HTERT RPE-1 (cell line): ENCODE data around the gene PRR15L.
"Not testable (repeated sequence)": the region's sequence is repeated elsewhere in the genome, so short reads cannot be mapped to it uniquely, and the experiment has no call there.

Source experiments
- in situ Hi-C: fragments of 300-500 bp; cut with MboI; formaldehyde crosslinking; loops from 4 replicates; pipeline ENCODE4 v1.14.3; 2020; ENCODE audit warnings: low sequenced_read_pairs

The PRR15L gene

GRCh38 chr17:47941246-47942095 lies 16.2 kb downstream of the PRR15L start, which contains the start of gene PNPO:
PNPO (plus strand) TSS chr17:47941571; CDS start chr17:47941676, 105 bp downstream.
- in situ Hi-C loops = no loop called here

DNA sequence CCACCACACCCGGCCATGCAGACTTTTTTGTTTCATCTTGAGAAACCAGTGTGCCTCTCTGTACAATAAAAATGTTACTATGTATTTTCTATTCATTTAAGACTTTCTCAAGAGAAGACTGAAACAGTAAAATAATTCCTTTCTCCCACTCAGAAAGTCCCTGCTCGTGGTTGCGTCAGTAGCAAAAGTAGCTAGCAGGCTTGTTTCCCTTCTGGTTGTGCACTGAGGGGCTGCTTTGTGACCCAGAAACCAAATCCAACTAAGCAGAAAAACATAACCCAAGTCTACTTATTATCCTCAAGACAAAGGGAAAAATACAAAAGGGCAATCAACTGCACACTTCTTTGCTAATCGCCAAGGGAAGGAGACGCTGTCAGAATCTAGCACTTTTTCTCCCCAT lies 19.7 kb downstream of the PRR15L start:
- in situ Hi-C loops = no loop called here

- in situ Hi-C loops = no loop called here
Measured at GRCh38 chr17:47935961-47936360, 21.7 kb downstream of the PRR15L start.

DNA sequence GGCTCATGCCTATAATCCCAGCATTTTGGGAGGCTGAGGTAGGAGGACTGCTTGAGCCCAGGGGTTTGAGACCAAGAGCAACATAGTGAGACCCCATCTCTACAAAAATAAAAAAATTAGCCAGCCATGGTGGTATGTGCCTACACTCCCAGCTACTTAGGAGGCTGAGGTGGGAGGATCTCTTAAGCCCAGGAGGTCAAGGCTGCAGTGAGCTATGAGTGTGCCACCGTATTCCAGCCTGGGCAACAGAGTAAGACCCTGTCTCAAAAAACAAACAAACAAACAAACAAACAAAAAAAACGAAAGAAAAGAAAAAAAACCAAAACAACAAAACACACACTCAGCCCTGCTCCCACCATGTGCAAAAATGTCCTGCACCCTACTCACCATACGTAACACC lies 22.2 kb downstream of the PRR15L start:
- in situ Hi-C loops = not testable (repeated sequence)

DNA sequence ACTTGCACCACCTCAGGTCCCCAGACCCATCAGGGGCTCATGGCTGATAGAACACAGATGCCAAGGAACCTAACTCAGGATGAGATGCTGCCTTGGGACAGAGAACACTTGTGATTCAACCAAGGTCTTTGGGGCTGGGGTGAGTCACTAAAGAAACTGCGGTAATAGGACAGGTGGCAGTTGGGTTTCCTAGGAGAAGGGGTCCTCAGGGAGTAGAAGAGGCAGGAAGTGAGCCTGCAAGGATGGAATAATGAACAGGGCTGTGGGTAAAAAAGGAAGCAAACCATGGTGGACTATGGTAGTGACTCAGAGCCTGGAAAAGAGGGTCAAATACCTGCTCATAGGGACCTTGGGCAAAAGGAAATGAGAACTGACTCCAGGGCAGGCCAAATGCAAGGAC lies 22.8 kb downstream of the PRR15L start:
- in situ Hi-C loops = no loop called here

DNA sequence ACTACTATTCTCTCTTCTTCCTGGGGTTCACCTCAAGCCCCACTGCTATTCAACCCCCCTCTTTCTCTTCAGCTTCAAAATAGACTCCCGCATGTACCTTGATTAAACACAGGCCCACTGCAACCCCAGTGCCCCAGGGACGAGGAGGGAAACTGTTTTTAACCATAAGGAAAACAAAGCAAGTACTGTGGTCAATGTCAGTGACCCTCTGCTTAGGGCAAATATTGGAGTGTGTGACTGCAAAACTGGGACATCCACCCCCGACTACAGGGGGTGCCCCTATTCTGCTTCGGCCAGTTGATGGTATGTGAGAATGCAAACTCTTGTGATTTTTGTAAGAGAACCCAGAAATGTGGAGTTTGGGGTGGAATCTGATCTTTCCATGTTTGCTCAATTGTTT lies 25.8 kb downstream of the PRR15L start:
- in situ Hi-C loops = no loop called here

- in situ Hi-C loops = no loop called here
Measured at GRCh38 chr17:47929218-47930000, 28.3 kb downstream of the PRR15L start.

DNA sequence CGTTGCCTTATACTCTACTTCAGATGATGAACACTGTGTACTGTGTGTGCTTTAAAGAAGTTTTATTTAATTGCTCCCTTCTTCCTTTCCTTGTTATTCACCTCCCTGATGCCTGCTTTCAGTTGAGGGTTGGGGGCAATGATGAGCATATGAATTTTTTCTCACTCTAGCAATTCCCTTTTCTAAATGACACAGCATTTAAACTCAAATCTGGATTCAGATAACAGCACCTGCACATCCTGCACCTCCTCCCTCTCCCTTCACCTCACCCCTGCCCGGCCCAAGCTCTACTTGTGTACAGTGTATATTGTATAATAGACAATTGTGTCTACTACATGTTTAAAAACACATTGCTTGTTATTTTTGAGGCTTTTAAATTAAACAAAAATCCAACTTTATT lies 29.3 kb downstream of the PRR15L start:
- in situ Hi-C loops = no loop called here

DNA sequence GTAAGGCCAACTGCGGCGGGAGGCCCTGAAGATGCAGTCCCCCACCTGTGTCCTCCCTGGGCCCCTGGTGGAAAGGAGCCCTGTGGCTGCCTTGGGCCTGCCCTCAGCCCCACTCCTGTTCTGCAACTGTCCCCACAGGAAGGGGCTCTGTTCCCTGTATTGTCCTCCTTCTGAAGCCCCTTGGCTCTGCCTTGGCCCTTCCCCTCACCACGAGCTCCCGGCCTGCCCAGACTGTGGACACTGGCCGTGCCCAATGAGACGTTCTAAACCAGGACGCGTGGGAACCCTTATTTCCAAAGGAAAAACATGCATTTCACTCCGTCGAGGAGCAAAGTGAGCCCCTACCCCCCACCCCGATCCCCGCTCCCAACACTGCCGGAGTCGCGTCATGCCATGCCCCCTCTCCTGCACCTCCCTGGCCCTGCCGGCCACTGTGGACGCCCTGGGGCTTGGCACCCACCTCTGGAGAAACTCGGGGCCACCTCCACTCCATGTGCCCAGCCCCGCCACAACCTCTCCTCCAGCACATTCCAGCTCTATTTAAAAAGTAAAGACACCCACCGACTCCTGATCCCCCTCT lies 29.8 kb downstream of the PRR15L start:
- in situ Hi-C loops = no loop called here

DNA sequence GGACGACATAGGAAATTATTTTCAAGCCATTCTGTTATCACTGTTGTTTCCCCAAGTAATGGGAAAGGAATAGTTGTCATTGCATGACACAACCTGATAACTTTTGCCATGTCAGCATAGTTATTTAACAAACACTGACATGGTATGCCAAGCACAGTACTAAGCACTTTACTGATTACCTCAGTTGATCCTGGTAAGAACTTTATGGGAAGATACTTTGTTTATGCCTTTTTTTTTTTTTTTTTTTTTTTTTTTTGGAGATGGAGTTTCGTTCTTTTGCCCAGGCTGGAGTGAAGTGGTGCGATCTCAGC lies 32.0 kb downstream of the PRR15L start:
- in situ Hi-C loops = no loop called here

DNA sequence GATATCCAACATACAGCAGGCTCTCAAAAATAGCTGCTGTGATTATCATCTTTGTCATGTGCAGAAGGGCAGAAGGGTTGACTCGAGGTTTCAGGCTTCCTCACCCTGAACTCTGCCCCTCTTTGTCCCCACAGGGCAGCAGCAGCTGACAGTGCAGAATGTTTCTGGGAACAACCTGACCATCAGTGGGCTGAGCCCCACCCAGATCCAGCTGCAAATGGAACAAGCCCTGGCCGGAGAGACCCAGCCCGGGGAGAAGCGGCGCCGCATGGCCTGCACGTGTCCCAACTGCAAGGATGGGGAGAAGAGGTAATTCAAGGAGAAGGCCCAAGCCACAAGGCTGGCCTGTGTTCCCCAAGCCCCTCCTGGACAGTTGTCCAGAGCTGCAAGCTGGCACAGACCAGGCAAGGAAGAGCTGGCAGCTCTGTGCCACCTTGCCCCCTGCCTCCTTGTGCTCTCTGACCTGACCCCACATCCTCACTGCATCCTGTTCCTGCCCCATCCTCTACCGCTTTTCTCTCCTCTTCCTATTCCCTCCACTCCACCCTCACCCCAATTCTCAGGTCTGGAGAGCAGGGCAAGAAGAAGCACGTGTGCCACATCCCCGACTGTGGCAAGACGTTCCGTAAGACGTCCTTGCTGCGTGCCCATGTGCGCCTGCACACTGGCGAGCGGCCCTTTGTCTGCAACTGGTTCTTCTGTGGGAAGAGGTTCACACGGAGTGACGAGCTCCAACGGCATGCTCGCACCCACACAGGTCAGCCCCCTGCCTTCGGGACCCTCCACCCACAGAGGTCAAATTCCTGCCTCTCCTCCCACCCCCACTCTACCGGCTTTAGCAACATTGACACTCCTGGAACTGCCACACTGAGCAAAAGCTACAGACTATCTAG lies 32.7 kb downstream of the PRR15L start:
- in situ Hi-C loops = no loop called here

DNA sequence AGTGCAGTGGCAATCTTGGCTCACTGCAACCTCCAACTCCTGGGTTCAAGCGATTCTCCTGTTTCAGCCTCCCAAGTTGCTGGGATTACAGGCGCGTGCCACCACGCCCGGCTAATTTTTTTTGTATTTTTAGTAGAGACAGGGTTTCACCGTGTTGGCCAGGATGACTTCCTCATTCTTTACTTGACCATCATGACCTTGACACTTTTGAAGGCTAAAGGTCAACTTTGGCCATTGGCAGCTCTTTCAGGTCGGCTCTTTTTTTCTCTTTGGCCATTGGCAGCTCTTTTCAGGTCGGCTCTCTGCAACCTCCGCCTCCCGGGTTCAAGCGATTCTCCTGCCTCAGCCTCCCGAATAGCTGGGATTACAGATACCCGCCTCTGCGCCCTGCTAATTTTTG lies 37.8 kb downstream of the PRR15L start:
- in situ Hi-C loops = not testable (repeated sequence)

DNA sequence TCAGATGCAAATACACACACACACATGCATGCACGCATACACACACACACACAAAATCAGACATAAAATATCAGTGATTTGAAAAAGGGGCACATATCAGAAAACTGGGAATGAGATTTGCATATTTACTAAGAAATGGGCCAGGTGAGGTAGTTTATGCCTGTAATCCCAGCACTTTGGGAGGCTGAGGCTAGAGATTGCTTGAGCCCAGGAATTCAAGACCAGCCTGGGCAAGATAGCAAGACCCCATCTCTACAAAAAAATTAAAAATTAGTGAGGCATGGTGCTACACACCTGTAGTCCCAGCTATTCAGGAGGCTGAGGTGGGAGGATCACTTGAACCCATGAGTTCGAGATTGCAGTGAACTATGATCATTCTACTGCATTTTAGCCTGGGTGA lies 38.7 kb downstream of the PRR15L start:
- in situ Hi-C loops = no loop called here

GRCh38 chr17:47918006-47918405 lies 39.7 kb downstream of the PRR15L start:
- in situ Hi-C loops = no loop called here

GRCh38 chr17:47917581-47917980 lies 40.1 kb downstream of the PRR15L start:
- in situ Hi-C loops = no loop called here

GRCh38 chr17:47916489-47917208 lies 41.0 kb downstream of the PRR15L start:
- in situ Hi-C loops = no loop called here

DNA sequence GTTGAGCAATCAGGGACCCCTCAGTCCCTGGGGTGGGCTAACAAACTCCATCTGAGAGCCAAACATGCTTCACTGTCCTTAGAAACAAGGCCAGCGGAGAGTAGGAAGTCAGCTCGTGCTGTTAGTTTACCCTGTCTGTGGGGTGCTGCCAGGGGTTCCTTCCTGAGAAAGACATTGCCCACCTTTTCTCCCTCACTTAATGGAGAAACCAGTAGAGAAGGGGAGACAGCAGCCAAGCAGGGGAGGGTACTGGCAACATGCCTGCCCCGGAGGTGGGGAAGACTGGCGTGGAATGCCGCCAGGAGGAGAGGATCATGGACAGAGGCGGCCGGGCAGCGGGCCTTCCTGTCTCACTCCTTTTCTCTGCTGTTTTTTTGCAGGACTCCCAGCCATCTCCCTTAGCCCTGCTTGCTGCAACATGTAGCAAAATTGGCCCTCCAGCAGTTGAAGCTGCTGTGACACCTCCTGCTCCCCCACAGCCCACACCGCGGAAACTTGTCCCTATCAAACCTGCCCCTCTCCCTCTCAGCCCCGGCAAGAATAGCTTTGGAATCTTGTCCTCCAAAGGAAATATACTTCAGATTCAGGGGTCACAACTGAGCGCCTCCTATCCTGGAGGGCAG lies 41.8 kb downstream of the PRR15L start:
- in situ Hi-C loops = no loop called here

GRCh38 chr17:47914306-47914948 lies 43.3 kb downstream of the PRR15L start:
- in situ Hi-C loops = no loop called here

GRCh38 chr17:47913050-47913449 lies 44.6 kb downstream of the PRR15L start:
- in situ Hi-C loops = no loop called here
